Neutrophil (primary cell): ENCODE results near the gene PLGLB1.
"Not testable (repeated sequence)": the region's sequence is repeated elsewhere in the genome, so short reads cannot be mapped to it uniquely, and the experiment has no call there.

Source experiments
- H3K27ac ChIP-seq: fragments of 200-600 bp; sonication (generic); 2 replicates; pipeline ENCODE4 v1.5.1; 2016; ENCODE audit warnings: mild to moderate bottlenecking, moderate library complexity
- H3K27me3 ChIP-seq: fragments of 200-600 bp; sonication (generic); 2 replicates; pipeline ENCODE4 v1.6.0; 2016; ENCODE audit warnings: mild to moderate bottlenecking
- H3K36me3 ChIP-seq: fragments of 200-600 bp; sonication (generic); 2 replicates; pipeline ENCODE4 v1.5.1; 2017
- H3K4me1 ChIP-seq, 2 experiments: fragments of 200-600 bp in 1 of 2; sonication (generic) in 1 of 2; 1 replicate in 1 of 2; 2 replicates in 1 of 2; pipeline versions ENCODE4 v1.5.1 to v1.6.1; 2013 to 2016; ENCODE audit warnings: low read depth in 1 of 2, low read length in 1 of 2, mild to moderate bottlenecking in 1 of 2, moderate library complexity in 1 of 2; ENCODE audit not compliant: control insufficient read depth in 1 of 2, insufficient read depth in 1 of 2
- H3K4me3 ChIP-seq, 2 experiments: fragments of 200-600 bp in 1 of 2; sonication (generic) in 1 of 2; 1 replicate in 1 of 2; 2 replicates in 1 of 2; pipeline ENCODE4 v1.5.1; 2013 to 2016; ENCODE audit warnings: low read depth in 1 of 2, low read length in 1 of 2, mild to moderate bottlenecking in 1 of 2, moderate library complexity in 1 of 2
- H3K9me3 ChIP-seq: fragments of 200-600 bp; sonication (generic); 2 replicates; pipeline ENCODE4 v1.5.1; 2016

The PLGLB1 gene

DNA sequence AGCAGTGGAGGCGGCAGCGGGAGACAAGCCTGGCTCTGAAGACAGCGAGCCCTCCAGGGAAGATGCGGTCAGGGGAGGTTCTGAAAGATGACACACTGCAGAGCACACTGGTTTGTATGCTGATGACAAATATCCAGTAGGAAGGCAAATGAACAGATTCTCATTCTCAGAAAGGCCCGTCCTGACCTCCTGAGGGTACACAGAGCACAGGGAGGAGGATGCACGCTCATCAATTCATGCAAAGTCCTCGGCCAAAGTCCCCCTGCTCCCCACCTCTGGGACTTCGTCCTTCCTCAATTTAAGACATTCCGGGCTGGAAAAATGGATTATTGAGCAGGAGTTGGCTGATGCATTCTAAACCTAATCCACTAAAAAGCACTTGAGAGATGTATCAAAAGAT, 2.6 kb downstream of the PLGLB1 start:
- H3K9me3 ChIP-seq, H3K27ac ChIP-seq, H3K4me1 ChIP-seq, H3K36me3 ChIP-seq, H3K4me3 ChIP-seq, H3K27me3 ChIP-seq: not testable (repeated sequence)

DNA sequence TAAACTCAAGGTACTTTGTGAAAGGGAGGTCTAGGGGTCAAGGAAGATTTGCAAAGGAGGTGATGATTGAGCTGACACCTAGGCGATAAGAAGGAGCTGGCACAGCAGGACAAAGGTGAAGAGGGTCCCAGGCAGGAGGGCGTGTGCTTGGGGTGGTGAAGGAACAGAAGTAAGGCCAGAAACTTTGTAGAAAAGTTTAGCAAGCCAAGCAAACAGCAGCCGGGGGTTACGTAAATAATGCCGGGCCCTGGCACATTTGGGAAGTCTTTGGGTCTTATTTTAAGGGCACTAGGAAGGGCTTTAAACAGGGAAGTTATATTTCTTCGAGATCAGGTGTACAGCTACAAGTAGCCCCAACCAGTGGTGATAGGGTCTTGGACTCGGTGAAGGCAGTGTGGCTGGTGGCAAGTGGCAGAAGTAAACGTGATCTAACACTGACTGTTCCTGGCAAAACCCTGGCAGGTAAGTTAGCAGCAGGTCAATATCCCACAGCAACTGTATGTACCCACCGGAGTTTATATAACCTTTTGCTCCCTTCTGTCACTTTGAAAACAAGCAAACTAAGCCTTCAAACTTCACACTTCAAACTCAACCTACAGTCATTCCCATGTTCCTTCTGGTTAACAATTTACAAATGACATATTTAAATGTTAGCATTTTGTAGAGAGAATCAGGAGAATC, 7.0 kb downstream of the PLGLB1 start:
- H3K36me3 ChIP-seq, H3K9me3 ChIP-seq, H3K4me3 ChIP-seq, H3K4me1 ChIP-seq, H3K27me3 ChIP-seq, H3K27ac ChIP-seq: not testable (repeated sequence)

DNA sequence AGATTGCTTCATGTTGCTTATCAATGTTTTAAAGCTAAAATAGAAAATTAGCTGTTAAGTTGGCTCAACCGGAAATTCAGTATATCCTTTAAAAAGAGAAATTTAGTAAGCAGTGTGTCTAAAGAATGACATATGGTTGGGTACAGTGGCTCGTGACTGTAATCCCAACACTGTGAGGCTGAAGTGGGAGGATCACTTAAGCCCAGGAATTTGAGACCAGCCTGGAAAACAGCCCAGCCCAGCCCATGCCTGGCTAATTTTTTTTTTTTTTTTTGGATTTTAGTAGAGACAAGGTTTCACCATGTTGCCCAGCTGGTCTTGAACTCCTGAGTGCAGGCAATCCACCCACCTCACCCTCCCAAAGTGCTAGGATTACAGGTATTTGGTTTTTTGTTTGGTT, 17.2 kb downstream of the PLGLB1 start:
- H3K36me3 ChIP-seq, H3K4me1 ChIP-seq, H3K4me3 ChIP-seq, H3K27ac ChIP-seq, H3K9me3 ChIP-seq, H3K27me3 ChIP-seq: not testable (repeated sequence)
